H1 (cell line): ENCODE results near the gene PTN. TPM values are rescaled to one million over a fixed set of nuclear protein-coding genes. Genes with fewer than 3 reads are reported as not detected.

Source experiments
- CTCF ChIA-PET: fragments of 300-600 bp; sonication (Branson Sonifier 250); formaldehyde crosslinking; loops from one replicate; lab custom pipeline; 2021; ENCODE audit not compliant: partially characterized antibody; lab: Charles Lee
- POLR2A ChIA-PET: fragments of 300-600 bp; sonication (Branson Sonifier 250); formaldehyde crosslinking; loops from one replicate; lab custom pipeline; 2021; ENCODE audit warnings: inconsistent platforms; ENCODE audit not compliant: partially characterized antibody; lab: Charles Lee
- DNase-seq, 2 experiments: peaks; one replicate each; pipeline versions ENCODE4 v3.0.0 to v3.0.0-alpha.2; 2010 to 2022; ENCODE audit warnings: low spot score in 2 of 2, low read depth in 1 of 2, mixed read lengths in 1 of 2
- FAIRE-seq: peaks from 2 replicates; lab custom pipeline; 2011; peaks lifted over from hg19 to GRCh38; lab: Jason Lieb, UNC
- H2AFZ ChIP-seq: 2 replicates; pipeline ENCODE4 v1.8.1; 2012; ENCODE audit warnings: low read length, inconsistent platforms
- H2AK5ac ChIP-seq: 2 replicates; pipeline ENCODE4 v1.6.1; 2013; ENCODE audit warnings: low read depth, low read length
- H2BK120ac ChIP-seq: replicated peaks from 2 replicates; pipeline ENCODE3; 2013; ENCODE audit warnings: low read depth, low read length, inconsistent platforms
- H2BK12ac ChIP-seq: 2 replicates; pipeline ENCODE4 v1.6.1; 2013; ENCODE audit warnings: low read depth, low read length
- H2BK15ac ChIP-seq: 2 replicates; pipeline ENCODE4 v1.6.1; 2013; ENCODE audit warnings: low read length
- H2BK20ac ChIP-seq: 2 replicates; pipeline ENCODE4 v1.6.1; 2013; ENCODE audit warnings: low read length
- H2BK5ac ChIP-seq: 2 replicates; pipeline ENCODE4 v1.6.1; 2013; ENCODE audit warnings: low read depth, low read length
- H3K14ac ChIP-seq: 2 replicates; pipeline ENCODE4 v1.6.1; 2013; ENCODE audit warnings: inconsistent platforms; ENCODE audit not compliant: insufficient read length
- H3K18ac ChIP-seq: 2 replicates; pipeline ENCODE4 v1.6.1; 2013; ENCODE audit warnings: low read length; ENCODE audit errors: extremely low read depth
- H3K23ac ChIP-seq: 2 replicates; pipeline ENCODE4 v1.6.1; 2013; ENCODE audit warnings: inconsistent platforms; ENCODE audit not compliant: insufficient read length
- H3K23me2 ChIP-seq: 2 replicates; pipeline ENCODE4 v1.6.1; 2013; ENCODE audit warnings: low read depth, low read length
- H3K27ac ChIP-seq: 2 replicates; pipeline ENCODE4 v1.6.1; 2011; ENCODE audit warnings: low read depth, low read length, inconsistent platforms
- H3K27me3 ChIP-seq, 4 experiments: replicated peaks in 1 of 4; 1 replicate in 1 of 4; 2 replicates in 3 of 4; pipeline versions ENCODE4 v1.6.1 to v1.8.1; 2011 to 2013; ENCODE audit warnings: low read length in 3 of 4, mild to moderate bottlenecking in 3 of 4, inconsistent platforms in 2 of 4, mixed read lengths in 2 of 4, moderate library complexity in 1 of 4; ENCODE audit not compliant: control insufficient read depth in 3 of 4, insufficient read depth in 3 of 4; ENCODE audit errors: extremely low read depth in 1 of 4
- H3K36me3 ChIP-seq, 4 experiments: 2 replicates each; pipeline versions ENCODE4 v1.6.1 to v1.8.1; 2011 to 2013; ENCODE audit warnings: mild to moderate bottlenecking in 4 of 4, low read length in 3 of 4, moderate library complexity in 2 of 4, control low read depth in 1 of 4, inconsistent platforms in 1 of 4; ENCODE audit not compliant: insufficient read depth in 4 of 4, control insufficient read depth in 2 of 4
- H3K4ac ChIP-seq: replicated peaks from 2 replicates; pipeline ENCODE3; 2013; ENCODE audit warnings: low read length, low read depth, mixed read lengths, inconsistent platforms; ENCODE audit not compliant: insufficient read length
- H3K4me1 ChIP-seq, 4 experiments: replicated peaks in 1 of 4; 1 replicate in 1 of 4; 2 replicates in 3 of 4; pipeline versions ENCODE4 v1.6.1 to v1.8.1; 2011 to 2013; ENCODE audit warnings: low read length in 3 of 4, inconsistent platforms in 2 of 4, mixed read lengths in 1 of 4; ENCODE audit not compliant: insufficient read depth in 4 of 4, control insufficient read depth in 3 of 4
- H3K4me2 ChIP-seq, 2 experiments: 2 replicates each; pipeline versions ENCODE4 v1.6.1 to v1.8.1; 2011 to 2013; ENCODE audit warnings: low read depth in 2 of 2, low read length in 2 of 2, control low read depth in 1 of 2, inconsistent platforms in 1 of 2, mild to moderate bottlenecking in 1 of 2; ENCODE audit not compliant: insufficient read depth in 1 of 2
- H3K4me3 ChIP-seq, 4 experiments: fragments of 200-600, 300-600 bp in 1 of 4; sonication (generic), shearing (Covaris generic), sonication (Bioruptor Twin) in 1 of 4; 2 replicates each; pipeline versions ENCODE4 v1.5.1 to v1.8.1; 2011 to 2016; ENCODE audit warnings: low read length in 4 of 4, low read depth in 3 of 4, control low read depth in 2 of 4, inconsistent platforms in 2 of 4, mild to moderate bottlenecking in 2 of 4, mixed read lengths in 1 of 4, moderate library complexity in 1 of 4; ENCODE audit not compliant: insufficient read depth in 2 of 4; ENCODE audit errors: extremely low read depth in 1 of 4
- H3K56ac ChIP-seq: replicated peaks from 2 replicates; pipeline ENCODE3; 2013; ENCODE audit warnings: low read depth, mild to moderate bottlenecking, mixed read lengths, low read length, inconsistent platforms; ENCODE audit not compliant: insufficient read length
- H3K79me1 ChIP-seq: 2 replicates; pipeline ENCODE4 v1.6.1; 2013; ENCODE audit warnings: low read depth, low read length, control low read depth
- H3K79me2 ChIP-seq, 2 experiments: 2 replicates each; pipeline versions ENCODE4 v1.6.1 to v1.8.1; 2012 to 2013; ENCODE audit warnings: low read length in 2 of 2, mild to moderate bottlenecking in 2 of 2, inconsistent platforms in 1 of 2; ENCODE audit not compliant: insufficient read depth in 2 of 2, control insufficient read depth in 1 of 2
- H3K9ac ChIP-seq, 4 experiments: replicated peaks in 1 of 4; 1 replicate in 1 of 4; 2 replicates in 3 of 4; pipeline versions ENCODE4 v1.6.1 to v1.8.1; 2011 to 2013; ENCODE audit warnings: low read depth in 3 of 4, low read length in 3 of 4, control low read depth in 2 of 4, mild to moderate bottlenecking in 2 of 4, moderate library complexity in 2 of 4, inconsistent platforms in 1 of 4; ENCODE audit errors: extremely low read depth in 1 of 4
- H3K9me3 ChIP-seq, 2 experiments: 2 replicates each; pipeline versions ENCODE4 v1.6.1 to v1.8.1; 2012 to 2013; ENCODE audit warnings: mild to moderate bottlenecking in 2 of 2, moderate library complexity in 2 of 2, control low read depth in 1 of 2, inconsistent platforms in 1 of 2, low read depth in 1 of 2, low read length in 1 of 2, mixed read lengths in 1 of 2; ENCODE audit not compliant: insufficient read depth in 2 of 2
- H4K20me1 ChIP-seq, 2 experiments: replicated peaks in 1 of 2; 2 replicates each; pipeline versions ENCODE3 to v1.8.1; 2011 to 2013; ENCODE audit warnings: inconsistent platforms in 2 of 2, low read length in 2 of 2, mild to moderate bottlenecking in 1 of 2; ENCODE audit not compliant: insufficient read depth in 2 of 2, control insufficient read depth in 1 of 2
- H4K5ac ChIP-seq: 2 replicates; pipeline ENCODE4 v1.6.1; 2013; ENCODE audit warnings: low read length, low read depth, mixed read lengths, inconsistent platforms; ENCODE audit not compliant: insufficient read length
- H4K8ac ChIP-seq: 2 replicates; pipeline ENCODE4 v1.8.0; 2013; ENCODE audit warnings: mild to moderate bottlenecking, moderate library complexity, low read length, inconsistent platforms; ENCODE audit not compliant: insufficient read depth; ENCODE audit errors: extremely low read depth
- H4K91ac ChIP-seq: replicated peaks from 2 replicates; pipeline ENCODE3; 2013; ENCODE audit warnings: low read length, mixed read lengths, inconsistent platforms; ENCODE audit not compliant: insufficient read length
- EZH2 ChIP-seq: fragments of 200-600 bp; sonication (generic); IDR thresholded peaks from 2 replicates; pipeline ENCODE4 v1.7.1; 2012; ENCODE audit warnings: low read depth, mild to moderate bottlenecking, moderate library complexity, low read length, inconsistent platforms; ENCODE audit not compliant: severe bottlenecking
- SRF ChIP-seq: IDR thresholded peaks from 2 replicates; pipeline ENCODE4 v1.6.1; 2011; ENCODE audit warnings: mild to moderate bottlenecking, low read depth, low read length, moderate library complexity
- WGBS, 2 experiments: shearing (Covaris generic) in 1 of 2; methylation state at CpG; one replicate each; pipeline versions ENCODE4 v1.1.6 to v1.1.7; 2013 to 2015; ENCODE audit warnings: low lambda C conversion rate in 2 of 2, mixed read lengths in 2 of 2, inconsistent platforms in 1 of 2, low coverage in 1 of 2, missing lambda C conversion rate in 1 of 2; ENCODE audit not compliant: insufficient replicate concordance in 2 of 2, insufficient coverage in 1 of 2, insufficient read length in 1 of 2; ENCODE audit errors: extremely low coverage in 1 of 2, missing lambda C conversion rate in 1 of 2; 5-methylcytosine and 5-hydroxymethylcytosine counted together
- polyA plus RNA-seq, 7 experiments: library from polyadenylated mRNA; depleted of rRNA in 3 of 7; stranded (reverse) in 5 of 7; unstranded in 2 of 7; fragments of >200 nt in 5 of 7; fragments of 200-250 nt in 2 of 7; gene quantifications; 1 replicate in 5 of 7; 2 replicates in 1 of 7; 4 replicates in 1 of 7; pipeline versions ENCODE4 v1.2.1 to v1.2.3, GENCODE V29; 2011 to 2013; ENCODE audit warnings: missing spikeins in 2 of 7, mixed read lengths in 2 of 7
- total RNA-seq: library from RNA; stranded (reverse); fragmentation: NEBNext Ultra II Directional; extraction: Animal tissue kit (Norgen Biotek cat#: 25700); gene quantifications from 2 replicates; pipeline ENCODE4 v1.2.1, GENCODE V29; 2021

The PTN gene
- total and polyA plus RNA-seq, 2 of the 8 experiments (the other 6 are each of a cell fraction or from before 2014, with no cell fraction given) = 23.1 to 27.8 TPM

DNA sequence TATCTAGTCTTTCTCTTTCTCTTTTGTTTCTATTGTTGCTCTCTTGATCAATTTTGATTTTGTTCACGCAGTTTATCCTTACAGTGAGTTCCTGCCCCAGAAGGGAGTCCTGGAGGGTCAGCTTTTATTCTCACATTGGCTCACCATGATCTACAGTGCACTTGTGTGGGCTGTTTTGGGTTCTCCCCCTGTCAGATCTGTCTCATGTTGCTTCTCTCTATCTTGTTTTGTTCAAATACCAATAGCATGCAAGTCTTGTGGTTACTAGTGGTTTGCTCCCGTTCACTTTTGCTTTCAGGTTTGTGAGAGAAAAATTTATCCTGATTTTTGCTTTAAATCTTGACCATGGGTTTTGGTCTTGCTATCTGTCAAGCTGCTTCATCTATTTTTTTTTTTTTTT lies 74.3 kb downstream of the PTN start:
- TF ChIP-seq SRF (no peak), EZH2 (no peak)
- Histone ChIP-seq H4K8ac (no peak overlapping the region), H2BK5ac (no peak overlapping the region), H4K91ac (no peak overlapping the region), H3K23ac (no peak overlapping the region), H4K20me1 (no peaks in the 10 kb centered on the region), H3K79me2 (no peaks in the 10 kb centered on the region), H3K27ac (no peak overlapping the region), H3K23me2 (no peaks in the 10 kb centered on the region), H2AFZ (no peak overlapping the region), H3K79me1 (no peaks in the 10 kb centered on the region), H2BK15ac (no peak overlapping the region), H2BK20ac (no peak overlapping the region), H3K14ac (no peak overlapping the region), H4K5ac (no peak overlapping the region), H2BK120ac (no peak overlapping the region), H3K9me3 (no peaks in the 10 kb centered on the region; a peak in 1 of 4 replicates), H3K9ac (no peak overlapping the region), H2BK12ac (no peak overlapping the region), H3K27me3 (no peaks in the 10 kb centered on the region), H2AK5ac (no peak overlapping the region), H3K4me1 (peaks cover 0 to 5% (median 1%) of the 10 kb centered on the region in 4 experiments; a peak in 3 of 7 replicates), H3K36me3 (no peaks in the 10 kb centered on the region), H3K56ac (no peak overlapping the region), H3K4me2 (no peak overlapping the region), H3K4me3 (no peak overlapping the region), H3K18ac (no peak overlapping the region), H3K4ac (no peak overlapping the region)
- FAIRE-seq = no peak
- WGBS, 2 experiments = 89% methylated on average over 2 of the region's 2 CpGs; no CpG with 5 or more reads in 1 of the 2 experiments
- DNase-seq = no peak
- ChIA-PET CTCF (no interaction called here), POLR2A (no interaction called here)
